NCI-H460 (cell line): ENCODE data around the gene RTL10. TPM values are rescaled to one million over a fixed set of nuclear protein-coding genes. Genes with fewer than 3 reads are reported as not detected.
A peak's percentile ranks its signal among the peaks of the same experiment; 100 is the strongest.

Source experiments
- DNase-seq: peaks from one replicate; pipeline ENCODE4 v3.0.0-alpha.2; 2016; ENCODE audit warnings: low read depth; ENCODE audit errors: extremely low read depth
- total RNA-seq: library from RNA; depleted of rRNA; stranded (reverse); fragments of >200 nt; shearing (Covaris generic); gene quantifications from 2 replicates; pipeline ENCODE4 v1.2.3, GENCODE V29; 2014

Gene RTL10
- total RNA-seq, 1 experiment from 2014 or later = 13.0 TPM

DNA sequence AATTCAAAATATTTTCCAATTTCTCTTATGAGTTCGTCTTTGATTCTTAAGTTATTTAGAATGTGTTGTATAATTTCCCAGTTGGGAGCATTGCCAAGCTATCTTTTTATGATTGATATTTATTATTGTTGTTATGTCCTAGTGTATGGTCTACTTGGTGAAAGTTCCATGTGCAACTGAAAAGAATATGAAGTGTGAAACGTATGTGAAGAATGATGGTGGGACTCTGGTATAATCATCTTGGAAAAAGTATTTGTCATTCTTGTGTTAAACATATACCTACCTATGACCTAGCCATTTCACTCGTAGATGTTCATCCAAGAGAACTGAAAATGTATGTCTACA, 12.0 kb upstream of the RTL10 start:
- DNase-seq = no peak

DNA sequence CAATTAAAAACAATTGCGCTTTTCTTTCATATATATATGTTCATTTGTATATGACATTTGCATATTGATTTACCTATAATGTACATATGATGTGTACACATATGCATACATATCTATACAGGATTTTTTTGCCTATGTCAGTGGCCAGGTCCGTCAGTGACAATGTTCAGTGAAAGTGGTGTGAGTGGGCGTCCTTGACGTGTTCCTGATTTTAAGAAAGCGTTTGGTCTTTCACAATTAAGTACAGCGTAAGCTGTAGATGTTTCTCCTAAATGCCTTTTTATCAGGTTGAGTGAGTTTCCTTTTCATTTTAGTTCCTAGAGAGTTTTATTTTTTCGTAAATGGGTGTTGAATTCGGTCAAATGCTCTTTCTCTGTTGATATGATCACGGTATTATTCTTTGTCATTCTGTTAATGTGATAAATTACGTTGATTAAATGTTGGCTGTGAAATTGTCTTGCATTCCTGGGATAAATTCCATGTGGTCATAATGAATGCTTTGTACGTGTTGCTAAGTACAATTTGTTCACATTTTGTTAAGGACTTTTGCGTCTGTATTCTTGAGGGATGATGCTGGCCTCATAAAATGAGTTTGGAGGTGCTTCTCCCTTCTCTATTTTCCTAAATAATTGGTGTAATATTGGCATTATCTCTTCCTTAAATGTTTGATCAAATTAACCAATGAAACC, 10.6 kb upstream of the RTL10 start:
- DNase-seq = no peak

DNA sequence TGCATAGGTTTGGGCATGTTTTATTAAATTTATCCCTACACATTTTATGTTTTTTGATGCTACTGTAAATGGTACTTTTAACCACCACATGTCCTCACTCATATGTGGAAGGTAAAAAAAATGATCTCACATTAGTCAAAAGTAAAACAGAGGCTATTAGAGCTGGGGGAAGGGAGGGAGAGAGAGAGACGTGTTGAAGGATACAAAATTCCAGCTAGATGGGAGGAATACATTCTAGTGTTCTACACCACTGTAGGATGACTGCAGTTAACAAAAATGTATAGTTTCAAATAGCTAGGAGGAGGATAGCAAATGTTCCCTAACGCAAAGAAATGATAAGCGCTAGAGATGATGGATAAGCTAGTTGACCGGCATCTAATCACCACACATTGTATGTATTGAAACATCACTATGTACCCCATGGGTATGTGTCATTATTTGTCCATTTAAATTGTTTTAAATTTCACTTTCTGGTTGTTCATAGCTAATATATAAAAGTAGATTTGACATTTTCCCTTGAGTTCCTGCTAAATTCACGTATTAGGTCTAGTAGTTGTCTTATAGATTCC, 9.9 kb upstream of the RTL10 start:
- DNase-seq = no peak

DNA sequence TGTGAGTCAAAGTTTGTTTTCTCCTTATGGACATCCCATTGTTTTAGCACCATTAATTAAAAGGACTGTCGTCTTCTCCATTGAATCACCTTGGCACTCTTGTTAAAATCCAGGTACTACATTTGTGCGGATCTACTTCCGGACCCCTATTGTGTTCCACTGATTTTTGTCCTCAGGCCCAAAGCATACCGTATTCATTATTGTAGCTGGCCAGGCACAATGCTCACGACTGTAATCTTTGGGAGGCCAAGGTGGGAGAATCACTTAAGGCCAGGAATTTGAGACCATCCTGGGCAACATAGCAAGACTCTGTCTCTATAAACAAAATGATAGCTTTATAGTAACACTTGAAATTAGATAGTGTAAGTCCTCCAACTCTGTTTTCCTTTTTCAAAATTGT, 8.9 kb upstream of the RTL10 start:
- DNase-seq = no peak

DNA sequence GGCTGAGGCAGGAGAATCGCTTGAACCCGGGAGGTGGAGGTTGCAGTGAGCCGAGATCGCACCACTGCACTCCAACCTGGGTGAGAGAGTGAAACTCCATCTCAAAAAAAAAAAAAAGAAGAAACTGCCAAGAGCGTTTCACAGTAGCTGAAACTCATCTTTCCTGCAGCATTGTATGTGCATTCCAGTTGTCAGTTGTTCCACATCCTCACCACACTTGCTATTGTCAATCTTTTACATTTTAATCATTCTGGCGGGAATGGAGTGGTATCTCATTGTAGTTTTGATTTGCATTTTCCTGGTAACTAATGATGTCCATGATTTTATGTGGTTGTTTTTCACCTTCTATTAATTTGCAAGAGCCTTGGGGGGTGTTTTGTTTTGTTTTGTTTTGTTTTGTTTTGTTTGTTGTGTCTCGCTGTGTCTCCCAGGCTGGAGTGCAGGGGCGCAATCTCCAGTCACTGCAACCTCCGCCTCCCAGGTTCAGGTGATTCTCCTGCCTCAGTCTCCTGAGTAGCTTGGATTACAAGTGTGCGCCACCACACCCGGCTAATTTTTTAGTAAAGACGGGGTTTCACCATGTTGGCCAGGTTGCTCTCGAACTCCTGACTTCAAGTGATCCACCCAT, 8.1 kb upstream of the RTL10 start:
- DNase-seq = no peak

DNA sequence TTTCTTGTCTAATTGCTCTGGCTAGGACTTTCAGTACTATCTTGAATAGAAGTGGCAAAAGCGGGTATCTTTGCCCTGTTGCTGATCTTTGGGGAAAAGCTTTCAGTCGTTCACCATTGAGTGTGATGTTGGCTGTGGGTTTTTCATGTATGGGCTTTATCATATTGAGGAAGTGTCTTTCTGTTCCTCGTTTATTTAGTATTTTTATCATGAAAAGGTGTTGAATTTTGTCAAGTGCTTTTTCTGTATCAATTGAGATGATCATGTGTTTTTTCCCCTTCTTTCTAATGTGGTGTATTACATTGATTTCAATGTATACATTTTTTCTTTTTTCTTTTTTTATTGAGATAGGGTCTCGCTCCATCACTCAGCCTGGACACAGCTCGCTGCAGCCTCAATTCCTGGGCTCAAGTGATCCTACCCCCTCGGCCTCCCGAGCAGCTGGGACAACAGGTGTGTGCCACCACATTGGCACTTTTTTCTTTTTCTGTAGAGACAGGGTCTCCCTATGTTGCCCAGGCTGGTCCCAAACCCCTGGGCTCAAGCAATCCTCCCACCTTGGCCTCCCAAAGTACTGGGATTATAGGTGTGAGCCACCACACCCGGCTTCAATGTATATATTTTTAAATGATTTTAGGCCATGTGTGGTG, 5.3 kb upstream of the RTL10 start:
- no peak for DNase-seq

DNA sequence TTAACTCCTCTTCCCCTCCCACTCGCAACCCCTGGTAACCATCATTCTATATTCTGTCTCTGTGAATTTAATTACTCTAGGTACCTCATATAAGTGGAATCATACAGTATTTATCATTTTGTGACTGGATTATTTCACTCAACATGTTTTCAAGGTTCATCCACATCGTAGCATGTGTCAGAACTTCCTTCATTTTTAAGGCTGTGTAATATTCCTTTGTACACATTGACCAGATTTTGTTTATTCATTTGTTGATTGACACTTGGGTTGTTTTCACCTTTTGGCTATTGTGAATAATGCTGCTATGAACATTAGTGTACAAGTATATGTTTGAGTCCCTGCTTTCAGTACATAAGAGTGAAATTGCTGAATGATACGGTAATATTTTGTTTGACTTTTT, 2.7 kb upstream of the RTL10 start:
- no peak for DNase-seq

DNA sequence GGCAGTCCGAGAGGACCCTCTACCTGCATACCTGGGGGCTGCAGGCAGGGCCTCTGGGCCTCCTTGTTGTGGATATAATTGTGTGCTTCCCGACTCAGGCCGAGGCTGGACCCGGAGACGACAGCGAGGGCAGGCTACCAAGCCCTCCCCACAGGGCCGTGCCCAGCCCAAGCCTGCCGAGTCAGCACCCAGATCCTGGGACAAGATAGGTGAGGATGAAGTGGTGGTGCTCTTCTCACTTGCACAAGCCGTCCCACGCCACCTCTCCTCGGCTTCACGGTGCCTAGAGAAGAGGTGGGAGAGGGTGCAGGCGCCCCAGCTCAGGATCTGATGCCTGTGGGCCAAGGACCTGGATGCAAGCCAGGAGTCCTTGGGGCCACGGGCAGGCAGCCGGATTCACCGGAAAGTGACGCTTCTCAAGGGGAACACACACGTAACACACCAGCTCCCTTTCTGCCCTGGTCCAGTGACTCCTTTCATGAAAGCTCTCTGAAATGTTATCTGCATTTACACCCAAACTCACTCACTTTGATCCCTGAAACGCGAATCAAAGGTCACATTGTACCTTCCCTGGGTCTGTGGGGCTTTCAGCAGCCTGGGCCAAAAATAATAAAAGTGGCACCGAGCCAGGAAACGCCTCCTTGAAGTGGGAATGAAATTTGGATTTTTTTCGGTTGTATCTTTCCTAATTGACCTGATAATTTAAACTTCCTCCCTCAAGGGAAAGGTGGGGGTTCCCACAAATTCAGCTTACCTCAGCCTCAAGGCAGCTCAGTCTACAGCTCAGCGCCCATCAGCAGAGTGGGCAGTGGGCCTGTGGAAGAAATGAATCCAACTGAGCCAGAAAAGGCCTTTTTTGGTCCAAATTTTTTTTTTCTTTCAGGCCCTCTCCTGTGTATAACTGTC, 1.1 kb upstream of the RTL10 start:
- peak; percentile 46 for DNase-seq

DNA sequence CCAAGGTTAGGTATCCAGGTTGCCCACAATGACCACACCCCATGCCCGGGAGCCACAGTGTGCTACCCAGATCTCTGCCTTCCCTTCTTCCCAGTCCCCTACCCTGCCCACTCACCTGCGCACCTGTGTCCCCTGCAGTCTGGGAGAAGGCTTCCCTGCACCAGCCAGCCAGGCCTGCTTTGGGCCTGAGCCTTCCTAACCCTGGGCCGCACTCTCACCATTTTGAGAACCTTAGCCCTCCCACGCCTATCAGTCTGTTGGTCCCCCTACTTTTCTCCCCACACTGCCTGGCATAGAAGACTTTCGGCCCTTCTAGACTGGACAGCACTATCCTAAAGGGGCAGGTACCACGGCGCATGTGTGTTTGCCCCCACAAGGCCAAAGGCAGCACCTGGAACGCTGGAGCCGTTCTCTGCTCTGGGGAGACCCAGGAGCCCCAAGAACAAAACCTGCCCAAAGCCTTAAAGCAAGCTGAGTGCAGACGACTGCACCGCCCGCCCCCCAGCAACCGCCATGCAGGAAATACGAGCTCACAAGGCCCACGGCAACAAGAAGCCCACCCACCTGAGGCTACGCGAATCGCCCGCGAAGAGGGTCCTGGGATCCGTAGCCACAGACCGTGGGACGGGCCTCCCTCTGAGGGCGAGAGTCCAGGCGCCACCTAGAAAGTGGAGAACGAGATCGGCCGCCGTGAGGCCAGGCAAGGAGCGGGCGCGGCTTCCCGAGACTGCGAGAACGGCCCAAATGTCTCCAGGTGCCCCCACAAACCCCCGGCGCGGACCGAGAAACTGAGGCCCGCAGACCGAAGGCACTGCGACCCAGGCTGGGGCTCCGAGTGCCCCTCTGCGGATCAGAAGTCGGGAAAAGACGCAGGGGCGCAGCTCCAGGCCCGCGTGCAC, 546 bp downstream of the RTL10 start:
- no peak for DNase-seq

DNA sequence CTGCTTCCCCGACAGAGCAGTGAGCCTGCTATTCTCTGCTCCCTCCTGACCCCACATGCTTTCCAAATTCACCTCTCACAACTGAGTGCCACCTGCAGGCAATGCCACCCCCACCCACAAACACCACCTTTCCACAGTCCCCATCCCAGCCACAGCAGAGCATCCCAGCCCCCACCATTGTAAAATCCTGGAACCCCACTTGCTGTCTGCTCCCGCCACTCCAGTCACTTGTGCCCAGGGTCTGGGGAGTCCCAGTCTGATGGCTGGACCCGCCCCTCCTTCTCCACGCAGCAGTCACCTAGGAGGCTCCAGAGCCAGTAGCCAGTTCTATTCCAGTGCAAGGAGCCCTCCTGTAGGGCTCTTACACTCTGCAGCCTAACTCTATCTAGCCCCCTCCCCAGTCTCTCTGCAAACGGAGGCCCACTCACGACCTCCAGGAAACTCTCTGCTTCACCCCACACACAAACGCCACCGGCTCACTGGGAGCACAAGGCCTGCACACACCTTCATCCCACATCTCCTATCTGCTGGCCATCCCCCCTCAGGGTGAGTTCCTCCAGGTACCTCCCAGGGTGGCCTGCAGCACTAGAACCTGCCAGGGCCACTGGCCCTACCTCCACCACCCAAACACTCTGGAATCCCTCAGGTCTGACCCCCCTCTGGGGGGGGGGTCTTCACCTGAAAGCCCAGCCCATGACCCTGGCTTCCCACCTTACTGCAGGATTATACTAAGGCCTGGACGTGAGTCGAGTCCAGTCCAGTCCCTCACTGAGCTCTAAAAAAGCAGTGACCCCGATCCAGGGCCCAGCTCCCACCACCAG, 1.4 kb downstream of the RTL10 start:
- no peak for DNase-seq

DNA sequence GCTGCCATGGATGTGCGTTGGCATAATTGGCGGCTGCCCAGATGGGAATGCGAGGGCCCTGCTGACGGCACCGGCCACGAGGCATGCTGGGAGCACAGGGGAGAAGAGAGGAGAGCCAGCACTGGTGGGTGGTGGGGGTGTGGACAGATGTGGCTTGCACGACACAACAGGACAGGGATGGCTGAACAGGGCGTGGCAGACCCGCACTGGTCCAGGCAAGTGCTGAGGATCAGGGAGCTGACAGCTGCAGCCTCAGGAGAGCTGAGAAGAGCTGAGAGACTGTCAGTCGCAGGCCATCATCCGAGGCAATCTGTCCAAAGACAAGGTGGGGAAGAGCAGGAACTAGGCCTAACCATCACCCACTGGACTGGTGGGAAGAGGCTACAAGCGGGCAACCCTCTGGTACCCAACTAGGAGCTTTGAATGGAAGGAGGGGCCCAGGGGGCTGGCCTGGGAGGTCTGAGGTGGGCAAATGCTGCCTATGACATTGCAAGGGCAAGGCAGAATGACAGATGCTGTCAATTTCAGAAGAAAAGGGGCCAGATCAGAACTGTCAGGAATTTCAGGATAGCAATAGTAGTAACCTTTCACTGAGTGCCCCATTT, 2.4 kb downstream of the RTL10 start:
- no peak for DNase-seq

DNA sequence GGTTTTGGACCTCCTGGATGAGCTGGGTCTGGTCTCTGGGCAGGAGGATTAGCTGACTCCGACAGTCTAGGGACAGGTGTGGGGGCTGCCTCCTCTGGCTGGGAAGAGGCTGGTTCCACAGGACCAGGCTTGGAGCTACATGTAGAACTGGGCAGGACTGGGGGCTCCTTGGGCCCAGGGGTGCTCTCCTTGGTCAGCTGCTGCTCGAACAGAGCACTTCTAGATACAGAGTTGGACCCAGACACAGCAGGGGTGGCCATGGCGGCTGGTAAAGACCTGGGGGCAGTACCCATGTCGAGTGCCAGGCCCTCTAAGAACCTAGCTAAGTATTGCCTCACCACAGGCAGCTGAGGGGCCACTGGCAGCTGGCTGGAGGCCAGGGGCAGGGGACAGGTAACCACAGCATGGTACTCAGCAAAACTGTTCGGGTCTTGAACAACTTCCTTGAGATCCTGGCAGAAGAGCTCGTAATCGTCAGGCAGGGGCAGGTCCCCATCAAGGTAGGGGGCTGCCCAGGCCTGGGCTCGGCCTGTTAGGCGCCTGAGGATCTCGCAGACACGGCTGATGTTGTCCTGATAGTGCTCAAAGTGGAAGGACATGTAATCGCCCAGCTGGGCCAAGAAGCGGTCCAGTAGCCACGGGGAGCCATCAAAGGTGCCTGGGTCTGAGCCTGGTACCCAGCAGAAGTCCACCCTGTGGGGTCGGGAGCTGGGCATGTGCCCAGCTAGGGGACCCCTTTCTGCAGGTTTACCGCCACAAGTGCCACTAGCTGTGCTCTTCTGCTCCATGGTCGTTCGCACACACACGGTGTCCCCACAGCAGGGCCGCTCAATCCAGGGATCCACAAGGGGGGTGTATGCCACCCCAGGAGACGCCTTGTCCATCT, 3.1 kb downstream of the RTL10 start:
- DNase-seq = no peak

DNA sequence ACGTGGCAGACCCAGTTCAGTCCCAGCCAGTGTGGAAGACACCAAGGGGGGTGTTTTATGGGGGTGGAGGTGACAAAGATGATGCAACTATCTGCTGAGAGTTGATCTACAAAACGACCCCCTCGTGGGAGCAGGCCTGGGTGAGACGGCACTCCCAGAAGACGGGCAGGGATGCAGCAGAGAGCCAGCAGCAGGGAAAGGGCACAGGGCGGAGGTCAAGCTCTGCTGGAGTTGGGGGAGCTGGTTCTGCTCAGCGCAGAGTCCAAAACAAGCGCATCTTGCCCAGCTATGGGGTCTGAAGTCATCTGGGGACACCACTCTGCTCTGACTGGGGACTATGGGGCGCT, 3.9 kb downstream of the RTL10 start:
- no peak for DNase-seq

DNA sequence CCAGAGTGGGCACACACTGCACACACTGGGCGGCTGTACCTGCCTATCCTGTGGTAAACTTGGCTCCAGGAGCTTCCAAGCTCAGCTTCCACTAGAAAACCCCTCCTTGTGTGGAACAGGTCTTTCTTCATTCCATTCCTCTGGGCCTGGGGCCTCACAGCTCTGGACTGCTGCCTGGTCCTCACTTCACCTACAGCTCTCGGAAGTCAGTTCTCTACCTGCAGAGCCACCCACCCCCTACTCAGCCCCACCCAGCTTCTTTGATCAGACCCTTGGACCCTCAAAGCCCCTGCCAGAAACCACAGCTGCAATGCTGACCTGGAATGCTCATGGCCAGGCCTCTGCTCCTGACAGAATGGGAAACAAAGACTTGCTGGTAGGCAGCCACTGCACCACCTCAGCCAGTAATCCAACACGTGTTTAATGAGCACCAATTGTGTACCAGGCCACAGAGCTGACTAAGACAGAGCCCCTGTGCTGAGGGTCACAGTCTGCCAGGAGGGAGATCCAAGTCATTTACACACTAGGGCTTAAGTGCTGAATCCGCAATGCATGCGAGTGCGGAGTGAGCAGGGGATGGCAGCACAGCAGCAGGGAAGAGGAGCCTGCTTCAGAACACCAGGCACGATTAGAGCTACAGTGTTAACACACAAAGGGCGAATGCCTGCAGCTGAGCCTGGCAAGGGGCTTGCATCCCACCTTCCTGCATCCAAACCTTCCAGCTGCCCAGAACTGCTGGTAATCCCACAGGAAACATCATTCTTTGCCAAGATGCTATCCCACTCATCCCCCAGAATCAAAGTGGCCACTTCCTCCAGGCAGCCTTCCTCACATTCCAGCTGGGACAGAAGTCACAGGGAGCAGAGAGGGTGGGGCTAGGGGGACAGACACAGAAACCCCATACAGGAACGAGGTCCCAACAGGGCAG, 4.6 kb downstream of the RTL10 start:
- DNase-seq = no peak

DNA sequence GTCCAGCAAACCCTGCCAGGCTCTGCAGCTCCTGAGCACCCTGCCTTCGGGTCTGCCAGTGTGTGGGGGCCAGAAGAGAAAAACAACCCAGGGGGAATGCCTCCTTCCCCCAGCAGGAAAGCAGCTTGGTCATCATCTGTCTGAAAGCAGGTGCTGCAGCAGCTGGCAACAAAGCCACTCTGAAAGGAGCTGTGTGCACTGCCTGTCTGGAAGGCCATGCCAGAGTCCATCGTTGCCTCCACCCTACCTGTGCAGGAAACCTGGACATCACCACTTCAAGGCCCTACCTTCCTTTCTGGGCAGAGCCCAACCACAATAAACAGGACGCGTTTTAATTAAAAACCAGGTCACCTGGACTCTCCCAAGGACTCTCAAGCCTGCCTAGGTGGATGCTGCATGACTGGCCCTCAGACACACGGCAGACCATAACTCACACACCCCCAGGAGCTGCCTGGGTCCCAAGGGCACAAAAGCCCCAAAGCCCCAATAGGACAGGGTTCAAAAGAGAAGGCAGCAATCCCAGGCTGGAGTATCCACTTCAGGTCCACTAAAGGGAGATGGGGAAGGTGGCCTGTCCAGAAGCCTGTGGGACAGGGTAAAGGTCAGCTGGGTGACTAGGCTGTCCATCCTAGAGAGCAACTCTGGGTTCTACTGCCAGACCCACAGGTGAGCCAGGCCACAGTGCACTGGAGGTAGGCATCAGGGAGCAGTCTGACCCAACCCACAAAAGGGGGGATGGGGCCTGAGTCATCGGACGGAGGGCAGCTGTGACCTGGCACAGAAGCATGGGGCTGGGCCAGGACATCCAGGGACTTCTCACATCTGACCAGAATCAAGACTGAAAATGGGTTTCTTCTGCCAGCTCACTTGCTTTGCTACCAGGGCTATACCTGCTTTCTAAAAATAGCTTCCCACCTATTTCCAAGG, 6.1 kb downstream of the RTL10 start:
- no peak for DNase-seq

DNA sequence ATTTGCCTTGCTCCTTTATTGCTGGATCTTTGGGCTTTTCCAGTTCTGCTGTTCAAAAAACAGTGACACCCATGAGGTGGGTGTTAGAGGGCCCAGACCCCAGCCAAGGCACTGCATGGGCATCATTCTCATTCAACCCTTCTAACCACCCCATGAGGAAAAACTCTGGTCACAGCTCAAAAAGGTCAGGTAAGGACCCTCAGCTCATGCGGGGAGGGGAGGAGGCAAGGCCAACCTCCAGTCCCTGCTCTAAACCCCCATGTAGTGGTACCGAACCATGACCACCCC, 7.4 kb downstream of the RTL10 start:
- DNase-seq = no peak
